T1000 (cell line): ENCODE results near the gene BRSK2.
"Not testable (repeated sequence)": the region's sequence is repeated elsewhere in the genome, so short reads cannot be mapped to it uniquely, and the experiment has no call there.

Source experiments
- DNase-seq: peaks from one replicate; lab custom pipeline; 2025; ENCODE audit warnings: mixed read lengths; lab: John Stamatoyannopoulos, UW

BRSK2 gene

GRCh38 chr11:1409852-1410125, 20.1 kb downstream of the BRSK2 start:
- not testable (repeated sequence) for DNase-seq

- DNase-seq, result no peak
Observed at GRCh38 chr11:1410366-1411291, 20.9 kb downstream of the BRSK2 start.

- DNase-seq, result no peak
Observed at GRCh38 chr11:1411301-1411700, 21.6 kb downstream of the BRSK2 start.

- DNase-seq, result not testable (repeated sequence)
Observed at GRCh38 chr11:1411739-1412138, 22.0 kb downstream of the BRSK2 start.

- DNase-seq, result no peak
Observed at GRCh38 chr11:1412377-1413095, 22.8 kb downstream of the BRSK2 start.

GRCh38 chr11:1414650-1415049, 24.9 kb downstream of the BRSK2 start:
- DNase-seq, result no peak

- no peak for DNase-seq
Observed at GRCh38 chr11:1415631-1416030, 25.9 kb downstream of the BRSK2 start.

- not testable (repeated sequence) for DNase-seq
Observed at GRCh38 chr11:1418192-1418795, 28.6 kb downstream of the BRSK2 start.

GRCh38 chr11:1419811-1420210, 30.1 kb downstream of the BRSK2 start:
- no peak for DNase-seq

GRCh38 chr11:1421291-1421690, 31.6 kb downstream of the BRSK2 start:
- no peak for DNase-seq

- DNase-seq, result no peak
Observed at GRCh38 chr11:1422481-1422880, 32.7 kb downstream of the BRSK2 start.

GRCh38 chr11:1422981-1423380, 33.2 kb downstream of the BRSK2 start:
- DNase-seq, result no peak

- DNase-seq, result not testable (repeated sequence)
Observed at GRCh38 chr11:1423406-1423805, 33.7 kb downstream of the BRSK2 start.

- DNase-seq, result no peak
Observed at GRCh38 chr11:1425006-1425405, 35.3 kb downstream of the BRSK2 start.

- DNase-seq, result no peak
Observed at GRCh38 chr11:1425439-1425838, 35.7 kb downstream of the BRSK2 start.

GRCh38 chr11:1428762-1429316, 39.1 kb downstream of the BRSK2 start:
- no peak for DNase-seq

GRCh38 chr11:1433568-1433967, 43.8 kb downstream of the BRSK2 start:
- no peak for DNase-seq

GRCh38 chr11:1433977-1434640, 44.4 kb downstream of the BRSK2 start:
- no peak for DNase-seq

GRCh38 chr11:1435479-1435819, 45.7 kb downstream of the BRSK2 start:
- DNase-seq, result not testable (repeated sequence)

GRCh38 chr11:1435820-1436467, 46.2 kb downstream of the BRSK2 start:
- DNase-seq, result no peak

- DNase-seq, result no peak
Observed at GRCh38 chr11:1436468-1437039, 46.8 kb downstream of the BRSK2 start.
